Endothelial cell of umbilical vein (primary cell): ENCODE measurements around the gene DDIT4. TPM values are rescaled to one million over a fixed set of nuclear protein-coding genes. Genes with fewer than 3 reads are reported as not detected.

Source experiments
- BruUV-seq: library from RNA; stranded (reverse); fragments of 400-500 nt; replicated peaks from 2 replicates; lab custom pipeline; 2021; lab: Mats Ljungman, UMichigan
- CTCF ChIA-PET: fragments of 300-600, 350-600 bp; sonication (Branson Sonifier 250); formaldehyde crosslinking; loops from one replicate; lab custom pipeline; 2021; ENCODE audit warnings: antibody characterized with exemption, inconsistent platforms; lab: Charles Lee
- POLR2A ChIA-PET: fragments of 300-600, 350-600 bp; sonication (Branson Sonifier 250); formaldehyde crosslinking; loops from one replicate; lab custom pipeline; 2021; ENCODE audit warnings: antibody characterized with exemption, inconsistent platforms; lab: Charles Lee
- DNase-seq: peaks from one replicate; pipeline ENCODE4 v3.0.0-alpha.2; 2011; ENCODE audit warnings: low read depth, low spot score
- FAIRE-seq: peaks from 2 replicates; lab custom pipeline; 2011; peaks lifted over from hg19 to GRCh38; lab: Jason Lieb, UNC
- H2AFZ ChIP-seq: 2 replicates; pipeline ENCODE4 v1.6.0; 2012; ENCODE audit warnings: low read depth, low read length, control low read depth, inconsistent platforms
- H3K27ac ChIP-seq: 2 replicates; pipeline ENCODE4 v1.5.1; 2011; ENCODE audit warnings: low read depth, mild to moderate bottlenecking, control low read depth, low read length, moderate library complexity; ENCODE audit not compliant: insufficient read depth
- H3K27me3 ChIP-seq, 2 experiments: 2 replicates each; pipeline versions ENCODE4 v1.6.0 to v1.6.1; 2011; ENCODE audit warnings: low read length in 2 of 2, mixed read lengths in 1 of 2; ENCODE audit not compliant: control insufficient read depth in 2 of 2, insufficient read depth in 2 of 2
- H3K36me3 ChIP-seq, 2 experiments: 2 replicates in 1 of 2; 3 replicates in 1 of 2; pipeline ENCODE4 v1.5.1; 2011; ENCODE audit warnings: low read length in 2 of 2, mild to moderate bottlenecking in 1 of 2, moderate library complexity in 1 of 2; ENCODE audit not compliant: control insufficient read depth in 2 of 2, insufficient read depth in 2 of 2; ENCODE audit errors: extremely low read depth in 1 of 2
- H3K4me1 ChIP-seq: 3 replicates; pipeline ENCODE4 v1.5.1; 2011; ENCODE audit warnings: mild to moderate bottlenecking, low read length; ENCODE audit not compliant: control insufficient read depth, insufficient read depth; ENCODE audit errors: extremely low read depth
- H3K4me2 ChIP-seq: 2 replicates; pipeline ENCODE4 v1.6.1; 2011; ENCODE audit warnings: low read length, control low read depth, mixed read lengths; ENCODE audit not compliant: insufficient read depth
- H3K4me3 ChIP-seq, 3 experiments: fragments of 200-600 bp in 1 of 3; sonication (generic), shearing (Covaris generic) in 1 of 3; replicated peaks in 1 of 3; 2 replicates each; pipeline ENCODE4 v1.5.1; 2011 to 2016; ENCODE audit warnings: control low read depth in 3 of 3, low read length in 3 of 3, mild to moderate bottlenecking in 2 of 3, inconsistent platforms in 1 of 3, low read depth in 1 of 3, moderate library complexity in 1 of 3; ENCODE audit not compliant: insufficient read depth in 1 of 3
- H3K79me2 ChIP-seq: 2 replicates; pipeline ENCODE4 v1.6.0; 2012; ENCODE audit warnings: low read length, inconsistent platforms; ENCODE audit not compliant: control insufficient read depth, insufficient read depth
- H3K9ac ChIP-seq: replicated peaks from 2 replicates; pipeline ENCODE3; 2011; ENCODE audit warnings: low read length, control low read depth; ENCODE audit not compliant: insufficient read depth; ENCODE audit errors: extremely low read depth
- H3K9me1 ChIP-seq: replicated peaks from 3 replicates; pipeline ENCODE4 v1.6.0; 2011; ENCODE audit warnings: mild to moderate bottlenecking, low read length; ENCODE audit not compliant: control insufficient read depth, insufficient read depth; ENCODE audit errors: extremely low read depth
- H3K9me3 ChIP-seq: replicated peaks from 2 replicates; pipeline ENCODE4 v1.5.1; 2012; ENCODE audit warnings: low read length, inconsistent platforms; ENCODE audit not compliant: control insufficient read depth, insufficient read depth
- H4K20me1 ChIP-seq: replicated peaks from 2 replicates; pipeline ENCODE3; 2011; ENCODE audit warnings: mild to moderate bottlenecking, low read length; ENCODE audit not compliant: control insufficient read depth, insufficient read depth; ENCODE audit errors: extremely low read depth
- EZH2 ChIP-seq: IDR thresholded peaks from 2 replicates; pipeline ENCODE4 v1.6.1; 2012; ENCODE audit warnings: borderline replicate concordance, low read depth, mild to moderate bottlenecking, moderate library complexity, low read length, inconsistent platforms; ENCODE audit not compliant: severe bottlenecking
- FOS ChIP-seq: IDR thresholded peaks from 2 replicates; pipeline ENCODE4 v1.6.1; 2011; ENCODE audit warnings: mild to moderate bottlenecking, low read length, moderate library complexity, borderline replicate concordance; ENCODE audit not compliant: insufficient read depth
- GATA2 ChIP-seq: IDR thresholded peaks from 2 replicates; pipeline ENCODE4 v1.7.0; 2011; ENCODE audit warnings: low read depth, mild to moderate bottlenecking, moderate library complexity, mixed read lengths, low read length; ENCODE audit not compliant: insufficient read length, insufficient read depth
- JUN ChIP-seq: IDR thresholded peaks from 2 replicates; pipeline ENCODE4 v1.6.1; 2011; ENCODE audit warnings: borderline replicate concordance, low read depth; ENCODE audit not compliant: insufficient read length, insufficient read depth
- MYC ChIP-seq: IDR thresholded peaks from one replicate; pipeline ENCODE4 v1.6.1; 2011; ENCODE audit warnings: mild to moderate bottlenecking, low read depth, low read length
- POLR2A ChIP-seq: IDR thresholded peaks from 2 replicates; pipeline ENCODE4 v1.6.1; 2012; ENCODE audit warnings: low read depth, mild to moderate bottlenecking, control low read depth, low read length
- POLR2AphosphoS5 ChIP-seq: IDR thresholded peaks from 2 replicates; pipeline ENCODE4 v1.6.1; 2012; ENCODE audit warnings: low read depth, mild to moderate bottlenecking, control low read depth, low read length, moderate library complexity; ENCODE audit not compliant: insufficient read depth
- dilution Hi-C: fragments of 300-500 bp; cut with MboI; formaldehyde crosslinking; loops from one replicate; pipeline ENCODE4 v1.15.0; 2019; ENCODE audit warnings: low sequenced_read_pairs; ENCODE audit not compliant: extremely low pct_ligation_motif_present
- intact Hi-C: fragments of 100-400 bp; cut with micrococcal nuclease; formaldehyde crosslinking; loops from one replicate; pipeline ENCODE4 v1.10.0; 2022
- polyA plus RNA-seq, 4 experiments: library from polyadenylated mRNA; depleted of rRNA in 3 of 4; stranded (reverse) in 3 of 4; unstranded in 1 of 4; fragments of >200 nt; gene quantifications; 2 replicates each; pipeline versions ENCODE4 v1.2.1 to v1.2.3, GENCODE V29; 2011 to 2012; ENCODE audit warnings: missing spikeins in 1 of 4
- total RNA-seq: library from RNA; stranded (reverse); gene quantifications from 2 replicates; pipeline ENCODE4 v1.2.3, GENCODE V29; 2021
- TF ChIP-seq, protein P1 (sequence below): IDR thresholded peaks from 2 replicates; pipeline ENCODE4 v1.6.1; 2011; ENCODE audit not compliant: insufficient read depth, insufficient read length
- TF ChIP-seq, protein P2 (sequence below), 2 donors: IDR thresholded peaks; 1 replicate in 1 of 2; 2 replicates in 1 of 2; pipeline ENCODE4 v1.5.1; 2011; ENCODE audit warnings: low read length in 2 of 2, mild to moderate bottlenecking in 2 of 2, moderate library complexity in 2 of 2, control low read depth in 1 of 2, inconsistent platforms in 1 of 2, low read depth in 1 of 2; ENCODE audit not compliant: insufficient read depth in 1 of 2; ENCODE audit errors: extremely low read depth in 1 of 2

Gene DDIT4
- total and polyA plus RNA-seq, 2 donors (not counting 3 experiments of a cell fraction or from before 2014, with no cell fraction given): 60.4 to 65.3 TPM

DNA sequence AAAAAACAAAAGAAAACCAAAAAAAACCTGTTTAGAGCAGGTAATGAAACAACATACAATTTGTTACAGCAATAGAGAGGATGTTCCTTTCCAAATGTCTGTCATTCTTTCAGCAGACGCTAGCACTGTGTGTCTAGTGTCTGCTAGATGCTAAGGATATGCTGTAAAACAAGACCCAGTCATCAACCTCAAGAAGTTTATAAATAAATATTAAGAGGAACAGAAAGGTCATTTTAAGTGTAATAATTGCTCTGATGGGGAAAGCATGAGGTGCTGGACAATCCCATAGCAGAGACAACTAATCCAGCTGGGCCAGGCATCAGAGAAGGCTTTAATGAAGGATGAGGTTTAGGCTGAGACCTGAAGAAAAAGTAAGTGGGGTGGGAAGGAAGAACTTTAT, 34.3 kb upstream of the DDIT4 start:
- FAIRE-seq: no peak
- Histone ChIP-seq H3K36me3 (peaks cover 0 to 2% of the 10 kb centered on the region in 2 experiments), H3K4me2 (no peak overlapping the region), H3K4me1 (peaks cover 19% of the 10 kb centered on the region), H2AFZ (no peak overlapping the region), H3K79me2 (no peaks in the 10 kb centered on the region), H4K20me1 (no peaks in the 10 kb centered on the region), H3K27me3 (no peaks in the 10 kb centered on the region), H3K27ac (no peak overlapping the region), H3K9ac (no peak overlapping the region), H3K9me1 (no peaks in the 10 kb centered on the region), H3K4me3 (no peak overlapping the region), H3K9me3 (no peaks in the 10 kb centered on the region)
- TF ChIP-seq, protein P1, sequence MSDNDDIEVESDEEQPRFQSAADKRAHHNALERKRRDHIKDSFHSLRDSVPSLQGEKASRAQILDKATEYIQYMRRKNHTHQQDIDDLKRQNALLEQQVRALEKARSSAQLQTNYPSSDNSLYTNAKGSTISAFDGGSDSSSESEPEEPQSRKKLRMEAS: no peak
- no peak for TF ChIP-seq JUN
- TF ChIP-seq FOS: no peak
- TF ChIP-seq POLR2AphosphoS5: no peak
- TF ChIP-seq GATA2: no peak
- no peak for TF ChIP-seq MYC
- TF ChIP-seq POLR2A: no peak
- TF ChIP-seq EZH2: no peak
- TF ChIP-seq, protein P2, sequence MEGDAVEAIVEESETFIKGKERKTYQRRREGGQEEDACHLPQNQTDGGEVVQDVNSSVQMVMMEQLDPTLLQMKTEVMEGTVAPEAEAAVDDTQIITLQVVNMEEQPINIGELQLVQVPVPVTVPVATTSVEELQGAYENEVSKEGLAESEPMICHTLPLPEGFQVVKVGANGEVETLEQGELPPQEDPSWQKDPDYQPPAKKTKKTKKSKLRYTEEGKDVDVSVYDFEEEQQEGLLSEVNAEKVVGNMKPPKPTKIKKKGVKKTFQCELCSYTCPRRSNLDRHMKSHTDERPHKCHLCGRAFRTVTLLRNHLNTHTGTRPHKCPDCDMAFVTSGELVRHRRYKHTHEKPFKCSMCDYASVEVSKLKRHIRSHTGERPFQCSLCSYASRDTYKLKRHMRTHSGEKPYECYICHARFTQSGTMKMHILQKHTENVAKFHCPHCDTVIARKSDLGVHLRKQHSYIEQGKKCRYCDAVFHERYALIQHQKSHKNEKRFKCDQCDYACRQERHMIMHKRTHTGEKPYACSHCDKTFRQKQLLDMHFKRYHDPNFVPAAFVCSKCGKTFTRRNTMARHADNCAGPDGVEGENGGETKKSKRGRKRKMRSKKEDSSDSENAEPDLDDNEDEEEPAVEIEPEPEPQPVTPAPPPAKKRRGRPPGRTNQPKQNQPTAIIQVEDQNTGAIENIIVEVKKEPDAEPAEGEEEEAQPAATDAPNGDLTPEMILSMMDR (IDR thresholded peaks at IDR 0.05; ENCODE audit: extremely low read depth in 1 of 2, insufficient read depth in 1 of 2, low read depth in 1 of 2, low read length in 2 of 2): no peak
- ChIA-PET CTCF (no interaction called here), POLR2A (no interaction called here)
- intact Hi-C loops (no loop called here), dilution Hi-C loops (no loop called here)
- no peak for DNase-seq
- no TSS peak for BruUV-seq
